HG03045 (cell line): ENCODE results near the gene LAMA5.

Source experiments
- ATAC-seq: cut with Tn5 transposase; IDR thresholded peaks from one replicate; pipeline ENCODE4 v1.9.1; 2021; ENCODE audit warnings: mild to moderate bottlenecking, moderate library complexity; ENCODE audit not compliant: unreplicated experiment

Gene LAMA5

DNA sequence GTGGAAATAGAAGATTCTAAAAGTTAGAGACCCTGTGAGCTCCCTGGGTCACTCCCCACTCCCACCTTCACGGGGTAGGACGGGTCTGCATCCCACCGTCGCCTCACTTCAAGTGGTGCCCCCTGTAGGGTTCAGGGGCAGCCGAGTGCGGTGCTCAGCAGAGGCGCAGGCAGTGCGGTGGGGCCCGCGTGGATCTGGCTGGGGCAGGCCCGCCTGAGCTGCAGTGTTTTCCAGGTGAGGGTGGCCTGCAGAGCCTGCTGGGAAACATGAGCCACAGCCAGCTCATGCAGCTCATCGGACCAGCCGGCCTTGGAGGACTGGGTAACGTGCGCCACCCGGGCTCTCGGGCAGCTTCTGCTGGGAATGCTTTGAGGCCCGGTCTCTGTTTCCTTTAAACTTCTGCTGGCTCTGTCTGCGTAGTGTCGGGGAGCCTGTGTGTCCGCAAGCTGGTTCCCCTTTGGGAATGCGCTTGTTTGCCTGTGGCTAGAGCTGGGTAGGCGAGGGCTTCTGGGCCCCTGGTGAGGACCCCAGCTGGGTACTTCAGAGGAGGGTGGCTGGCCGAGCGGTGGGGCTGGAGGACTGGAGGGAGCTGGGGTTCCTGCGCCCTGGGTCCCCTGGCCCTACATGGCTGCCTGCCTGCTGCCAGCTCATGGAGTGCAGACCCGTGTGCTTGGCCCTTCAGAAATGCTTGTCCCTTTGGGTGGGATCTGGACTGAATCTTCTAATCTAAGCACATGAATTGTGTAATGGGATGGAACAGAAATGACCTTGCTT is 60.5 kb downstream of the LAMA5 start:
- ATAC-seq = no peak

- ATAC-seq = no peak
Measured at GRCh38 chr20:62305765-62306413, 61.2 kb downstream of the LAMA5 start.

GRCh38 chr20:62305149-62305764 is 61.9 kb downstream of the LAMA5 start:
- ATAC-seq = no peak

GRCh38 chr20:62304331-62305148 is 62.6 kb downstream of the LAMA5 start:
- no peak for ATAC-seq

- peak; percentile 7 for ATAC-seq
Measured at GRCh38 chr20:62303340-62304226, 63.5 kb downstream of the LAMA5 start.

DNA sequence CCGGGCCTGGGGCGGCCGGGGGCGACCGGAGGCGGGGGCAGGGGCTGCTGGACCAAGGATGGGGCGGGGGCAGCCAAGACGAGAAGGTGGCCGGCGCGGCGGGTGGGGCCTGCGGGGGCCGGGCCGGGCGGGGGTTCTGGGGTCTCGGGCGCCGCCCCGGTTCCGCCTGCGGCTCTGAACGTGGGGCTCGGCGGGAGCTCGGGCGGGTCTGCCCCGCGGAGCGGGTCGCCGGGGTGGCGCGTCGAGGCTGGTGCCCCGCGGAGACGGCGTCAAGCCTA is 64.1 kb downstream of the LAMA5 start:
- ATAC-seq = no peak

DNA sequence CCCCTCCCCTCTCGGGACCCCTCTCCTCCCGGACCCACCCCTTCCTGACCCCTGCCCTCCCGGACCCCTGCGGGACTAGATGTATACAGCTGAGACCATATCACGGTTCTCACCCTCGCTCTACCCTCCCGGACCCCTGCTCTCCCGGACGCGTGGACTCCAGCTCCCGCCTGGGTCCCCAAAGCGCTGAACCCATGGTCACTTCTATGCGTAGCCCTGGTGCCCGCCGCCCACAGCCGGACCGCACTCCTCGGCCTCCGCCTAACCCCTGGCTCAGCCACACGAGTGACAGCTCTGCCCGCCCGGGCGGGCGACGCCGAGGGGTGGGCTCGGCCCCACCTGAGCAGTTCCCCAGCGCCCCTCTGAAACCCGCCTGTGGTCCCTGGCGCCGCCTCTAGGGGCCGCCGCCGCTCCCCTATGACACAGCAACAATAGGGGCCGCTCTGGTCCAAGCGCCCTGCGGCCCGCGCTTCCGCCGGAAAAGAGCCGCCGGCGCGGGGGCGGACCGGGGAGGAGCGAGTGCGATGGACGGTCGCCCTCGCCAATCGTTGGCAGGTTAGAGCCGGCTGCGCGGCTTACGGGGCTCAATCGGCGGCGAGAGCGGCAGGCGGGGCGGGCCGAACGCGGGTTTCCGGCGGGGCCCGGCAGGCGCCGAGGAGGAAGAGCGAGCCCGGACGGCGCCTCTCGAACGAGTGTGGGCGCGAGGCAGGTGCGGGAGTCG is 64.6 kb downstream of the LAMA5 start, which contains the start of gene ADRM1:
Gene ADRM1, plus strand, starts transcription at position 657 of the 721 bp plus-strand sequence. CDS start 572 bp downstream, outside the sequence.
- ATAC-seq = peak; percentile 83

GRCh38 chr20:62301773-62302340 is 65.3 kb downstream of the LAMA5 start:
- peak; percentile 31 for ATAC-seq

DNA sequence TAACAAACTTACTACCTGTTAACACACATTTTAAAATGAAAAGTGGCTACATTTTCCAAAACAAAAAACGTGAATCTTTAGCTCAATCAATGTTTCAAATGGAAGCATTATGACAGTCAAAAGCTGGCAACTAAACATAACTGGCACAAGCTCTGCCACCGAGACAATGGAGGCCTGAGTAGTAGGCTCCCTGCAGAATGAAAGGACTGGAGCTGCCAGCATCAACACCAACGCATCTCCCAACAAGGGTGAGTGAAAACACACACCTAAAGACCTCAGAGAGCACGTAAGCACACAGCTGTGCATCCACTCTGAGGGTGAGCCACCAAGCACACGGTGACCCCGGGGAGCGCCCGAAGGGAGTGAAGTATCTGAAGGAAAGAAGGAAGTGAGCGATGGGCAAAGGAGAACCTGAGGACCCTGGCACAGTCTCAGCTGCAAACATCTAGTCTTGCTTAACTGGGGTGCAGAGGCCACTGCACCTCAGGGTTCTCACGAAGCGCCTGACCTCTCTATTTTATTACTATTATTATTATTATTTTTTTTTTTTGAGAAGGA is 65.9 kb downstream of the LAMA5 start:
- no peak for ATAC-seq

GRCh38 chr20:62300319-62300718 is 66.8 kb downstream of the LAMA5 start:
- no peak for ATAC-seq

DNA sequence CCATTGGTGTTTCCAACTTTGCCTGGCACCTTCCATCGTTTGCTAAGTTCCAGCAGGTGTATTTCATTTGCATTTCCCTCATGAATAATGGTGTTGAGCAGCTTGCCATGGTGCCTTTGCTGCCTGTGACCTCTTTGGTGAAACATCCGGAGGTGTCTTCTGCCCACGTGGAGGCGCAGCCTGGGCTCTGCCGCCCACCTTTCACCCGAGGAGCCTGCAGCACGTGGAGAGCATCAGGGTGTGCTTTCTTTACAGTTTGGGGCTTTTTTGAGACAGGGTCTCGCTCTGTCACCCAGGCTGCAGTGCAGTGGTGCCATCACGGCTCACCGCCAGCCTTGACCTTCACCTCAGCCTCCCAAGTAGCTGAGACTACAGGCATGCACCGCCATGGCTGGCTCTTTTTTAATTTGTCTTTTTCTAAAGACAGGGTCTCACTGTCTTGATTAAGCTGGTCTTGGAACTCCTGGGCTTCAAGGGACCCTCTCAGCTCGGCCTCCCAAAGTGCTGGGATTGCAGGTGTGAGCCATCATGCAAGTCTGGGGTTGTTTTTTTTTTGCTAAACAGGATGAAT is 67.4 kb downstream of the LAMA5 start:
- no peak for ATAC-seq

DNA sequence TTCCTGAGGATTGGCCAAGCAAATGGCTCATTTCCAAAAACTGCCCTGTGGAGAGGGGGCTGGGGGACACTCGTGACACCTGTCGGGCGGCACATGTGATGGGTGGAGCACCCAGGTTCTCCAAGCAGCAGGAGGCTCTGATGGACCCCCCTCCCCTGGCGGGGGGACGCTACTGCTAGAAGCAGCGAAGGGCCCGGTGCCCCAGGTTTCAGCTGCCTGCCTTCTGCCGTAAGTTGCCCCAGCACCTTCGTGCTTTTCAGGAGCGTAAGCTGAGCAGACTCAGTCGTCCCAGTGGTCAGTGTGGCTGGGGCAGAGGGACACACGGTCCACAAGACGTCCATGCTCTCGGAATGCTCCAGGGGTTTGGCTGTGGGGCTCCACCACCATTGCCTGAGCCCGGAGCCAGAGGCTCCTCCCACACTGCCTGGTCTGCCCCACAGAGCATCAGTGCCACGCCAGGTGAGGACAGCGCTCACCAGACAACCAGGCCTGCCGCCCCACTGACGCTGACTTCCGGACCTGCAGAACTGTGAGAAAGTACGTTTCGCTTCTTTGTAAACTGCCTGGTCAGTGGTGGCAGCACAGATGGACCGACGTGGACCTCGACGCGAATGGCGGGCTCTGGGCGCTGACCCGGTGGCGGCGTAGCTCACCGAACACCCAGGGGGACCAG is 68.4 kb downstream of the LAMA5 start:
- ATAC-seq = no peak

DNA sequence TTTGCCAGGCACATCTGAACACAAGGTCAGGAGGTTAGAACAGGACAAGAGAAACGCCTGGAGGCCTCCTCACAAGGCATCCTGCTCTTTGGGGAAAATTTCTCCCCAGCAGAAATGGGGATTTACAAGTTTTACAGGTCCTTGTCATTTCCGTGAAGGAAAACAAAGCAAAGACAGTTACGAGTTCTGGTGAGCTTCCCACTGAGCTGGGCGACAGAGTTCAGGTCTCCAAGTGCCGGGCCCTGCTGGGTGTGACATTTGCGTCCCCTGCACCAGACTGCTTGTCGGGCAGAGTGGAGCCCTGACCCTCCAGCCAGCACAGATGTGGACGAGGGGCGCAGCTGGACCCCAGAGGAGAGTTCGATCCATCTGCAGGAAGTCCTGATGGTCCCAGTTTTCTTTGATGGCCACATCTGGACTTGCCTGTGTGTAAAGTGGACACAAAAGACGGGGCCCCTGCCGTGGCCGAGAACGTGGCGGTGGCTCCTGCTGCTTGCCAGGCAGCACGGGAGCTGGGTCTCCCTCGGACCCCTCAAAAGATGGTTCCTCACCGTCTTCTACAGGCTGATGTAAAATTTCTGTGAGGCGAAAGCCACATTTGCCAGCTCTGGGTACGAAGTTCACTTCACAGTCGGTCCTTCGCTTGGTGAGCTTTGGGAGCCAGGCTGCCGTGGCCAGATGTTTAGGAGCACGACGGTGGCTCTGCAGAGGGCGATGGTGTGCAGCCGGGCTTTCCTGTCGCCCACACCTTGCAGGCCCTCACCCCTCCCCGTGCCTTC is 69.5 kb downstream of the LAMA5 start:
- no peak for ATAC-seq

GRCh38 chr20:62296724-62297448 is 70.2 kb downstream of the LAMA5 start:
- ATAC-seq = no peak

- no peak for ATAC-seq
Measured at GRCh38 chr20:62294516-62294915, 72.6 kb downstream of the LAMA5 start.

- ATAC-seq = no peak
Measured at GRCh38 chr20:62293946-62294345, 73.2 kb downstream of the LAMA5 start.
